ENCODE measurements around the gene KIRREL3.

Gene KIRREL3

DNA sequence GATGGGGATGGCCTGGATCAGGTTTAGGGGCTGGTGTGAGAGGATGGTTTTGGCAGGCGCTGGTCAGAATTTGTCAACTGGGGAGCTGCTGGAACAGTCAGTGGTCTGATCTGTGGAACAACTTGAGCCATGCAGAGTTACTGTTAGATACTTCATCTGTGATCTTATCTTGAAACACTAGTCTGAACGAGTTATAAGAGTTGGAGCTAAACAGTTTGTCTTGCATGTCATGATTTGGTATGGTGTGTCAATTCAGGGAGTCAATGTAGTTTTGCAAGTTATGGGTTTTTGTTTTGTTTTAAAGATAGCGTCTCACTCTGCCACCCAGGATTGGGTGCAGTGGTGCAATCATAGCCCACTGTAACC is 591.0 kb downstream of the KIRREL3 start:
- no peaks in the 10 kb centered on the region for H3K36me3 ChIP-seq (replicated peaks; ENCODE audit: low read depth, low read length)
- H2AFZ ChIP-seq (ENCODE audit: low read depth, low read length) = no peak overlapping the region
- TF ChIP-seq EZH2phosphoT487 (IDR thresholded peaks at IDR 0.05; ENCODE audit: low read depth) = no peak
- TF ChIP-seq, protein P1, sequence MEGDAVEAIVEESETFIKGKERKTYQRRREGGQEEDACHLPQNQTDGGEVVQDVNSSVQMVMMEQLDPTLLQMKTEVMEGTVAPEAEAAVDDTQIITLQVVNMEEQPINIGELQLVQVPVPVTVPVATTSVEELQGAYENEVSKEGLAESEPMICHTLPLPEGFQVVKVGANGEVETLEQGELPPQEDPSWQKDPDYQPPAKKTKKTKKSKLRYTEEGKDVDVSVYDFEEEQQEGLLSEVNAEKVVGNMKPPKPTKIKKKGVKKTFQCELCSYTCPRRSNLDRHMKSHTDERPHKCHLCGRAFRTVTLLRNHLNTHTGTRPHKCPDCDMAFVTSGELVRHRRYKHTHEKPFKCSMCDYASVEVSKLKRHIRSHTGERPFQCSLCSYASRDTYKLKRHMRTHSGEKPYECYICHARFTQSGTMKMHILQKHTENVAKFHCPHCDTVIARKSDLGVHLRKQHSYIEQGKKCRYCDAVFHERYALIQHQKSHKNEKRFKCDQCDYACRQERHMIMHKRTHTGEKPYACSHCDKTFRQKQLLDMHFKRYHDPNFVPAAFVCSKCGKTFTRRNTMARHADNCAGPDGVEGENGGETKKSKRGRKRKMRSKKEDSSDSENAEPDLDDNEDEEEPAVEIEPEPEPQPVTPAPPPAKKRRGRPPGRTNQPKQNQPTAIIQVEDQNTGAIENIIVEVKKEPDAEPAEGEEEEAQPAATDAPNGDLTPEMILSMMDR (IDR thresholded peaks at IDR 0.05; ENCODE audit: low read depth, low read length) = no peak
- H3K9ac ChIP-seq (ENCODE audit: low read length) = no peak overlapping the region
- H3K27ac ChIP-seq (ENCODE audit: low read length) = no peak overlapping the region
- no peak overlapping the region for H3K4me3 ChIP-seq (ENCODE audit: low read length)
- H4K20me1 ChIP-seq (ENCODE audit: insufficient read depth, low read length) = no peaks in the 10 kb centered on the region
- no peaks in the 10 kb centered on the region for H3K4me1 ChIP-seq (ENCODE audit: low read length)
- H3K9me3 ChIP-seq (ENCODE audit: insufficient read depth, low read length) = no peaks in the 10 kb centered on the region
- no peaks in the 10 kb centered on the region for H3K79me2 ChIP-seq (ENCODE audit: low read length)
- H3K4me2 ChIP-seq (ENCODE audit: low read length) = no peak overlapping the region
- H3K27me3 ChIP-seq (ENCODE audit: low read depth, low read length) = no peaks in the 10 kb centered on the region

DNA sequence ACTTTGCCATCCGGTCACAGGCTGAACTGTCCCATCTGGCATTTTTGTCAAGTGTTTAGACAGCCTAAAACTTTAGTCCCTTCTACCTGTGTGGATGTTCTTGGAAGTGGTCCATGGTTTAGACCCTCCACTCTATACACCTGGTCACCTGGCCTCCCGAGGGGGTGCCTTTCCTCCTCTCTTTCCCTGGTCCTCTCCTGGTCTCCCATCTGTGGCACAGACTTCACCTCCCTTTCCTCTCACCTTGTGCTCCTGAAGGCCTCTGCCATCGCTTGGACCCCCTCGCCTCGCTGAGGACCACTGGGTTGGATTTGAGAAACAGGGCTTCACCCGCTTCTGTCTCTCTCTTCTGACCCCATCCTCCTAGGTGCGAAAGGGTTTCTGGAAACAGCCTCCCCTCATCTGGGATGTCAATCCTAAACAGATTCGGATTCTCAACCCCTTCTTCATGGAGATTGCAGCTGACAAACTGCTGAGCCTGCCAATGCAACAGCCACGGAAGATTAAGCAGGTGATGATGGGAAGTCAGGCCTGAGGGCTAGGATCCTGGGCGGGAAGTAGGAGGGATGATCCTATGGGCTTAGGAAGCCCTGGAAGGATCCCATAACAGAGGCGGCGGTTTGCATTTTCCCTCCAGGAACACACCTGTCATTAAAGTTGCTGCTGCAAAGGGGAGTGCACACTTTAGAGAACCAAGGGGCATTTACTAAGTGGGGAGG is 591.5 kb downstream of the KIRREL3 start:
- TF ChIP-seq, protein P1 (IDR thresholded peaks at IDR 0.05; ENCODE audit: low read depth, low read length) = no peak
- TF ChIP-seq EZH2phosphoT487 (IDR thresholded peaks at IDR 0.05; ENCODE audit: low read depth) = no peak
- Histone ChIP-seq H3K4me2 (ENCODE audit: low read length) (no peak overlapping the region), H3K4me3 (ENCODE audit: low read length) (no peak overlapping the region), H3K9me3 (ENCODE audit: insufficient read depth, low read length) (no peaks in the 10 kb centered on the region), H3K9ac (ENCODE audit: low read length) (no peak overlapping the region), H3K36me3 (replicated peaks; ENCODE audit: low read depth, low read length) (no peaks in the 10 kb centered on the region), H3K4me1 (ENCODE audit: low read length) (no peaks in the 10 kb centered on the region), H4K20me1 (ENCODE audit: insufficient read depth, low read length) (no peaks in the 10 kb centered on the region), H3K79me2 (ENCODE audit: low read length) (no peaks in the 10 kb centered on the region), H3K27ac (ENCODE audit: low read length) (no peak overlapping the region), H2AFZ (ENCODE audit: low read depth, low read length) (no peak overlapping the region), H3K27me3 (ENCODE audit: low read depth, low read length) (no peaks in the 10 kb centered on the region)

DNA sequence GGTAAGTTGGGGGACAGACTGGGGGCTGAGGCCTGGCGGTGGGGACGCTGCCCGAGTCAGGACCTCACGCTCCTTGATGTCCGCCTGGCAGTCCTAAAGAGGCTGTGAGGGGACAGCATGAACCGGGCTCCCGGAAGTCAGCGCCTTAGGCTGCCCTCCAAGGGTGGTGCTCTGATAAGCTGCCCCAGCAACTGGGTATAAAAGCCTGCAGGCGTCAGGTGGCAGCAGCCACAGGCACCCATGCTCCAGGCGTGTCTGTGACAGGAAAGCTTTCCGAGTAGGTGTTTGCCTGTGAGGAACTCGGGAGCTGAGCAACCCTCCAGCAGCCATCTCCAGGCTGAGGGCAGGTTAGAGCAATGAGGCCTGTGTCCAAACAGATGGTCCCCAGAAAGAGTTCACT is 592.1 kb downstream of the KIRREL3 start:
- Histone ChIP-seq H3K9me3 (ENCODE audit: insufficient read depth, low read length) (no peaks in the 10 kb centered on the region), H3K27ac (ENCODE audit: low read length) (no peak overlapping the region), H3K4me3 (ENCODE audit: low read length) (no peak overlapping the region), H2AFZ (ENCODE audit: low read depth, low read length) (no peak overlapping the region), H3K27me3 (ENCODE audit: low read depth, low read length) (no peaks in the 10 kb centered on the region), H3K4me1 (ENCODE audit: low read length) (no peaks in the 10 kb centered on the region), H3K9ac (ENCODE audit: low read length) (no peak overlapping the region), H3K79me2 (ENCODE audit: low read length) (no peaks in the 10 kb centered on the region), H3K4me2 (ENCODE audit: low read length) (no peak overlapping the region), H3K36me3 (replicated peaks; ENCODE audit: low read depth, low read length) (no peaks in the 10 kb centered on the region), H4K20me1 (ENCODE audit: insufficient read depth, low read length) (no peaks in the 10 kb centered on the region)
- TF ChIP-seq, protein P1 (IDR thresholded peaks at IDR 0.05; ENCODE audit: low read depth, low read length) = no peak
- TF ChIP-seq EZH2phosphoT487 (IDR thresholded peaks at IDR 0.05; ENCODE audit: low read depth) = no peak

DNA sequence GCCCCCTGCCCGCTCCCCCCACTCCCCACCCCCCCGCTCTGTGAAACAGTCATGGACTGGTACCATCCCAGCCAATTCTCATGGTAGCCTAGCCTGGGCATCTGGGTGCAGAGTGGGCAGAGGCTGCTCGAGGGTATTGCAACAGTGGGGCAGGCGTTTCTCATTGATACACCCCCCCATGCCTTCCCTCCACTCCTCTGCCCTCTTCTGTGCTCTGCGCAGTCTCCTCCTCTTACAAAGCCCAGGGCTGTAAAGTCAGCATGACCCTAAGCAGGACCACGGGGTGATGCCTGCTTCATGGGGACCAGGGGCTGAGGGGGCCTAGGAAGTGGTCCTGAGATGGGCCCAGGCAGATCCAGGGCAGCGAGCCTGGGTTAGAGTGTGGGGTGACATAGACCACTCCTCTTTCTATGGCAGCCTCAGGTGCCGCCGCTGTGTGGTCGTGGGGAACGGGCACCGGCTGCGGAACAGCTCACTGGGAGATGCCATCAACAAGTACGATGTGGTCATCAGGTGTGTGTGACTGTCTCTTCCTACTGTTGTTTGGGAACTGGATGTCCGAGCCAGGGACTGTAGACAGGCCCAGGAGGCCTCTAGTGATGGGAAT is 592.8 kb downstream of the KIRREL3 start:
- H3K4me2 ChIP-seq (ENCODE audit: low read length) = no peak overlapping the region
- H3K27me3 ChIP-seq (ENCODE audit: low read depth, low read length) = no peaks in the 10 kb centered on the region
- H3K4me1 ChIP-seq (ENCODE audit: low read length) = no peaks in the 10 kb centered on the region
- H3K36me3 ChIP-seq (replicated peaks; ENCODE audit: low read depth, low read length) = no peaks in the 10 kb centered on the region
- H3K9me3 ChIP-seq (ENCODE audit: insufficient read depth, low read length) = no peaks in the 10 kb centered on the region
- H3K79me2 ChIP-seq (ENCODE audit: low read length) = no peaks in the 10 kb centered on the region
- no peak overlapping the region for H2AFZ ChIP-seq (ENCODE audit: low read depth, low read length)
- no peaks in the 10 kb centered on the region for H4K20me1 ChIP-seq (ENCODE audit: insufficient read depth, low read length)
- H3K9ac ChIP-seq (ENCODE audit: low read length) = no peak overlapping the region
- no peak overlapping the region for H3K27ac ChIP-seq (ENCODE audit: low read length)
- H3K4me3 ChIP-seq (ENCODE audit: low read length) = no peak overlapping the region
- TF ChIP-seq EZH2phosphoT487 (IDR thresholded peaks at IDR 0.05; ENCODE audit: low read depth) = no peak
- TF ChIP-seq, protein P1 (IDR thresholded peaks at IDR 0.05; ENCODE audit: low read depth, low read length) = no peak
